Pancreas (tissue), 10 donors: ENCODE data around the gene SLC35E1. TPM values are rescaled to one million over a fixed set of nuclear protein-coding genes. Genes with fewer than 3 reads are reported as not detected.

ENCODE experiments used
- ATAC-seq, 4 donors: fragments of 200-7000 bp; cut with Tn5 transposase; one replicate each; pipeline versions ENCODE4 v1.8.0 to v1.9.1; 2020; ENCODE audit warnings: mild to moderate bottlenecking in 4 of 4, moderate library complexity in 4 of 4
- DNase-seq, 6 donors: peaks; one replicate each; pipeline ENCODE4 v3.0.0-alpha.2; 2020
- FAIRE-seq: peaks from 2 replicates; lab custom pipeline; 2012; peaks lifted over from hg19 to GRCh38; lab: Jason Lieb, UNC
- H3K27ac ChIP-seq, 4 donors: fragments of 200-600 bp; sonication (generic); 1 replicate in 3 of 4; 2 replicates in 1 of 4; pipeline versions ENCODE4 v1.5.0 to v1.8.0; 2020
- H3K27me3 ChIP-seq, 4 donors: fragments of 200-600 bp; one replicate each; pipeline ENCODE4 v1.8.0; 2021
- H3K36me3 ChIP-seq, 3 donors: fragments of 200-600 bp; sonication (generic) in 1 of 3; one replicate each; pipeline versions ENCODE4 v1.5.0 to v1.8.0; 2020 to 2021
- H3K4me1 ChIP-seq, 3 donors: fragments of 200-600 bp; one replicate each; pipeline ENCODE4 v1.8.0; 2021
- H3K4me3 ChIP-seq, 4 donors: fragments of 200-600 bp; sonication (generic) in 2 of 4; one replicate each; pipeline versions ENCODE4 v1.5.0 to v1.8.0; 2020 to 2021
- H3K9me3 ChIP-seq, 4 donors: fragments of 200-600 bp; one replicate each; pipeline ENCODE4 v1.8.0; 2021
- WGBS, 2 donors: extraction: QIAGEN DNeasy Blood & Tissue Kit; methylation state at CpG; one replicate each; pipeline ENCODE4 v1.1.7; 2013; 5-methylcytosine and 5-hydroxymethylcytosine counted together
- intact Hi-C, 3 donors: fragments of 100-400 bp; cut with DNase I; formaldehyde crosslinking; loops; one replicate each; pipeline versions ENCODE4 v1.11.1 to v1.14.2; 2022
- polyA plus RNA-seq, 2 donors: library from polyadenylated mRNA; stranded (reverse); fragments of 200-250 nt; gene quantifications; one replicate each; pipeline ENCODE4 v1.2.3, GENCODE V29; 2013
- total RNA-seq, 6 donors: library from RNA; stranded (reverse); fragmentation: NEBNext Ultra II Directional in 4 of 6; extraction: Animal tissue kit (Norgen Biotek cat#: 25700) in 4 of 6; gene quantifications; one replicate each; pipeline versions ENCODE4 v1.2.1 to v1.2.4, GENCODE V29; 2021 to 2023
- TF ChIP-seq, protein P1 (sequence below), 4 donors: fragments of 200-600 bp; sonication (generic) in 3 of 4; IDR thresholded peaks; one replicate each; pipeline versions ENCODE4 v1.5.0 to v1.8.0; 2021; ENCODE audit warnings: antibody characterized with exemption in 4 of 4
- donor health status: healthy with polysubstance abuse.
- donor health status: DM: no; HTN: no; CAD: no; lungs with moderate emphysema.
- donor health status: DM: no; HTN: no; CAD: no.
- donor health status: control.
- donor health status: control.
- donor health status: Bipolar disorder and iron deficiency.
- donor health status: DM: yes; HTN: yes; CAD: no.
- donor health status: DM: no; HTN: no; CAD: no.
- donor health status: DM: no; HTN: no; CAD: no.
- donor health status: DM: yes; HTN: yes; CAD: no.

Gene SLC35E1
- 10 to 100 TPM; 32.1 to 42.1 (median 35.5) TPM for total RNA-seq
- 10 to 100 TPM; 22.9 to 28.2 TPM for polyA plus RNA-seq

DNA sequence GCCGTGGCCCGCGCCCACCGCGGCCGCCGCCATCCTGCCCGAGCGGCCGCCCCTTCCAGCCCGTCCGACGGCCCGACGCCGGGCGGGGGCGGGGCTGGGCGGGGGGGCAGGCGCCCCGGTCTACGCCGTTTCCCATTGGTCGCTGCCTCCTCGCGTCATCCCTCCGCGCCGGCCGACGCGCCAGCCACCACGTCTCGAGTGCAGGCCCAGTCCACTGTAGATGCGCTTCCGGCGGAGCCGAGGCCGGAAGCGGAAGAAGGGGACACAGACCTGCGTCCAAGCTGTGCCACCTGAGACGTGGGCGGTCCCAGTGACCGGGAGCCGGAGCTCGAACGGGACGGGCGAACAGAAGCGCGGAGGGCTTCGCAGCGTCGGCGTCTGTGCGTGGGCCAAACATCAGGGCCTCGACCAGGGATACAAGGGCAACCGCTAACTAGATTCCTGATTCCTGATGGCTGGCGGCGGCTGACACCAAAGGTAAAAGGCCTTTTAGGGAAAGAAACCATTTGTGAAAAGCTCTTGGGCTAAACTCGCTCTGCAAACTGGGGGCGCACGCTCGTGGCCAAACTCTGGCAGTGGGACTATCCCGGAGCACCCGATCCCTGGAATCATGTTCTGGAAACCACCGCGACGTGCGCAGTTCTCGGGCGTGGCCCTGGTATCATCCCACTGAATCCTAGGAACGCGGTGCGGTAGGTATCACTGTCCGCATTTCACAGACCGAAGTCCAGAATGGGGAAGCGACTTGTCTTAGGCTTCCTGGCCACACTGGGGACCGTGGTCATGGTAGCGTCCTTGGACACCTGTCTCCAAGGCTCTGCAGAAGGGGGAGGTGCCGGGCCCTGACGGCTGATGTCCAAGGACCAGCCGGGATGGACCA lies at the start of gene SLC35E1:
SLC35E1 (minus strand) TSS at position 84 of the 880 bp plus-strand sequence; CDS start at position 33, 51 bp downstream.
- intact Hi-C loops, result loop anchor here in 2 of 3 donors (10.0 kb wide), 1 partner anchor 52 kb away; the partner anchor contains the start of gene MED26 (in 2 of the 2)
- Histone ChIP-seq H3K27me3 (no peaks in the 10 kb centered on the region), H3K27ac (peak within 1 kb of the TSS; percentile 76 to 87 (median 78)), H3K4me3 (peak within 1 kb of the TSS; percentile 87 to 97 (median 92)), H3K4me1 (peaks cover 11 to 38% (median 23%) of the 10 kb centered on the region in 3 donors), H3K36me3 (peaks cover 0 to 18% (median 5%) of the 10 kb centered on the region in 3 donors), H3K9me3 (no peaks in the 10 kb centered on the region)
- no peak for FAIRE-seq
- TF ChIP-seq, protein P1, sequence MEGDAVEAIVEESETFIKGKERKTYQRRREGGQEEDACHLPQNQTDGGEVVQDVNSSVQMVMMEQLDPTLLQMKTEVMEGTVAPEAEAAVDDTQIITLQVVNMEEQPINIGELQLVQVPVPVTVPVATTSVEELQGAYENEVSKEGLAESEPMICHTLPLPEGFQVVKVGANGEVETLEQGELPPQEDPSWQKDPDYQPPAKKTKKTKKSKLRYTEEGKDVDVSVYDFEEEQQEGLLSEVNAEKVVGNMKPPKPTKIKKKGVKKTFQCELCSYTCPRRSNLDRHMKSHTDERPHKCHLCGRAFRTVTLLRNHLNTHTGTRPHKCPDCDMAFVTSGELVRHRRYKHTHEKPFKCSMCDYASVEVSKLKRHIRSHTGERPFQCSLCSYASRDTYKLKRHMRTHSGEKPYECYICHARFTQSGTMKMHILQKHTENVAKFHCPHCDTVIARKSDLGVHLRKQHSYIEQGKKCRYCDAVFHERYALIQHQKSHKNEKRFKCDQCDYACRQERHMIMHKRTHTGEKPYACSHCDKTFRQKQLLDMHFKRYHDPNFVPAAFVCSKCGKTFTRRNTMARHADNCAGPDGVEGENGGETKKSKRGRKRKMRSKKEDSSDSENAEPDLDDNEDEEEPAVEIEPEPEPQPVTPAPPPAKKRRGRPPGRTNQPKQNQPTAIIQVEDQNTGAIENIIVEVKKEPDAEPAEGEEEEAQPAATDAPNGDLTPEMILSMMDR (IDR thresholded peaks at IDR 0.05), result no peak
- WGBS, 2 donors, result 0 to 1% methylated on average over 51 to 83 of the region's 83 CpGs
- peak; percentile 93 to 97 (median 94) for ATAC-seq
- peak; percentile 96 to 99 (median 97) for DNase-seq

DNA sequence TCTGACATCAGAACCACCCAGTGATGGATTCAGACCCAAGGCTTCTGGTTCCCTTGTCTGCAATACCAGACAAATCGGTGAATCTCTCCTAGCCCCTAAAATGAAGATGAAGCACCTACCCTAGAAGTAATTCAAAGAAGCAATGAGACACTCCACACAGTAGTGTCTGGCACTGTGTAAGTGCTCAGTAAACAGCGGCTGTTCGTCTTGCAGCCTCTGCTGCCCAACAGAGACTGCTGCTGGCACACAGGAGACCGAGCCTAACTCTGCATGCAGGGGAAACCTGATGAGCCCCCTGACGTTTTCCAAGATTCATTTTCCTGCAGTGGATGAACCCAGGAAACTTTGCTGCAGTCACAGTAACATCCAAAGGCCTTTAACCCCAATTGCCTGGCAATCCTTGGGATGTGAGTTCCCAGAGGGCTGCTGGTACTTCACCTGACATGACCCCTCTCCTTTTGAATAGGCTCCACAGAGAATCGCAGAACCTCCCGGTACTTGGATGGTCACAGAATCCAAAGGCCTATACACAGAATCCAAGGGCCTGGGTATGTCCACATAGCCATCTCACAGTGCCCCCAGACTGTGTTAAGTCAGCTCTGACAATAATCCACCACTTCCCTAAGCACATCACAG lies 49.1 kb upstream of the SLC35E1 start:
- 83 to 87% methylated on average over 7 of the region's 7 CpGs for WGBS, 2 donors
- TF ChIP-seq, protein P1 (IDR thresholded peaks at IDR 0.05), result no peak
- DNase-seq (no peak), ATAC-seq (no peak), FAIRE-seq (no peak)
- H3K36me3 ChIP-seq, result no peaks in the 10 kb centered on the region
- intact Hi-C loops, result loop anchor here in 2 of 3 donors (10.0 kb wide), 1 partner anchor 46 kb away; the partner anchor contains the start of gene SLC35E1 (in 2 of the 2)
- peaks cover 6 to 35% (median 23%) of the 10 kb centered on the region in 3 donors for H3K4me1 ChIP-seq
- H3K27me3 ChIP-seq, result no peaks in the 10 kb centered on the region
- H3K4me3 ChIP-seq, result no peak overlapping the region
- H3K27ac ChIP-seq, result no peak overlapping the region
- H3K9me3 ChIP-seq, result no peaks in the 10 kb centered on the region

DNA sequence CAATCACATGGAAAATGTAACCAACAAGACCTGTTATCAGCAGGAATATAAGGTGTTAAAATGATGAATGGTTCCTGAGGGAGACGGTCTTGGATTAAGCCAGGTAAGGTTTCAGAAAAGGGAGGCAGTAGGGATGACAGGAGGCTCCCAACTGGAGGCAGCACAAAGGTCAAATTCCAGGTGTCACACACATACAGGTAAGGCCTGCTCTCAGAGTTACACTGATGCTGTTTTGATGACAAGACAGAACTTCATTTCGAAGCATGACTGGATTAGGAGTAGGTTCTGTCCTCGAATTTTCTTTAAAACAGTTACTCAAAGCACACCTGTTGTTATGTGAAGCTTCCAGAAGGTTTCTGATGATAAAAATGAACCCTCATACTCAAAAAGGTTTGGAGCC lies 48.4 kb upstream of the SLC35E1 start:
- no peaks in the 10 kb centered on the region for H3K36me3 ChIP-seq
- TF ChIP-seq, protein P1 (IDR thresholded peaks at IDR 0.05), result no peak
- H3K9me3 ChIP-seq, result no peaks in the 10 kb centered on the region
- intact Hi-C loops, result loop anchor here in 2 of 3 donors (10.0 kb wide), 1 partner anchor 46 kb away; the partner anchor contains the start of gene SLC35E1 (in 2 of the 2)
- no peak overlapping the region for H3K4me3 ChIP-seq
- FAIRE-seq, result no peak
- WGBS, 2 donors, result 34% methylated on average over 3 of the region's 3 CpGs
- H3K4me1 ChIP-seq, result peaks cover 0 to 28% (median 16%) of the 10 kb centered on the region in 3 donors
- no peak overlapping the region for H3K27ac ChIP-seq
- no peaks in the 10 kb centered on the region for H3K27me3 ChIP-seq
- ATAC-seq, result no peak
- no peak for DNase-seq

DNA sequence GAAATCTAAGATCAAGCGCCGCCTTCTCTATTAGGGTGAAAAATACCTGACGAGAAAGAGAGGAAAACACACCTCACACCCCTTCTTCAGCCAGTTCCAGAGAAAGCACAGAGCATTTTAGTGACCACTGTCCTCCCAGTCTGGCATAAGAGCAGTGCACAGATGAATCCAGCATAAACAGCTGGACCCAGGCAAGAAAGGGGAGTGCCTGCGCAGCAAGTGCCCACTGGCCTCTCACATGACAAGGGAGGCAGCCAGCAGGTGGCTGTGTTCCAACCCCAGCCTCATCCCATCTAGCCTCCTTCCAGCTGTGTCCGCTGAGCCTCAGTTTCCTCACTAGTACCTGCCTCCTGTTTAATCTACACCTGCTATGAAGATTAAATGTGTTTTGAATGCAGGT lies 47.8 kb upstream of the SLC35E1 start:
- no peak overlapping the region for H3K4me3 ChIP-seq
- 77 to 83% methylated on average over 5 of the region's 5 CpGs for WGBS, 2 donors
- no peaks in the 10 kb centered on the region for H3K27me3 ChIP-seq
- FAIRE-seq (no peak), DNase-seq (no peak), ATAC-seq (peak in 2 of 4 donors; percentile 16 to 18)
- peaks cover 0 to 22% (median 12%) of the 10 kb centered on the region in 3 donors for H3K4me1 ChIP-seq
- TF ChIP-seq, protein P1 (IDR thresholded peaks at IDR 0.05), result no peak
- no peaks in the 10 kb centered on the region for H3K9me3 ChIP-seq
- no peak overlapping the region for H3K27ac ChIP-seq
- intact Hi-C loops, result loop anchor here in 2 of 3 donors (10.0 kb wide), 1 partner anchor 45 kb away; the partner anchor contains the start of gene SLC35E1 (in 2 of the 2)
- H3K36me3 ChIP-seq, result no peaks in the 10 kb centered on the region
